A172 (cell line): ENCODE data around the gene LRRC4C. TPM values are rescaled to one million over a fixed set of nuclear protein-coding genes. Genes with fewer than 3 reads are reported as not detected.

Experiments used
- DNase-seq: peaks from one replicate; pipeline ENCODE4 v3.0.0-alpha.2; 2015; ENCODE audit warnings: low spot score
- total RNA-seq: library from RNA; depleted of rRNA; stranded (reverse); fragments of >200 nt; shearing (Covaris generic); gene quantifications from 2 replicates; pipeline ENCODE4 v1.2.3, GENCODE V29; 2014

The LRRC4C gene
- total RNA-seq, 1 experiment from 2014 or later, result not detected

DNA sequence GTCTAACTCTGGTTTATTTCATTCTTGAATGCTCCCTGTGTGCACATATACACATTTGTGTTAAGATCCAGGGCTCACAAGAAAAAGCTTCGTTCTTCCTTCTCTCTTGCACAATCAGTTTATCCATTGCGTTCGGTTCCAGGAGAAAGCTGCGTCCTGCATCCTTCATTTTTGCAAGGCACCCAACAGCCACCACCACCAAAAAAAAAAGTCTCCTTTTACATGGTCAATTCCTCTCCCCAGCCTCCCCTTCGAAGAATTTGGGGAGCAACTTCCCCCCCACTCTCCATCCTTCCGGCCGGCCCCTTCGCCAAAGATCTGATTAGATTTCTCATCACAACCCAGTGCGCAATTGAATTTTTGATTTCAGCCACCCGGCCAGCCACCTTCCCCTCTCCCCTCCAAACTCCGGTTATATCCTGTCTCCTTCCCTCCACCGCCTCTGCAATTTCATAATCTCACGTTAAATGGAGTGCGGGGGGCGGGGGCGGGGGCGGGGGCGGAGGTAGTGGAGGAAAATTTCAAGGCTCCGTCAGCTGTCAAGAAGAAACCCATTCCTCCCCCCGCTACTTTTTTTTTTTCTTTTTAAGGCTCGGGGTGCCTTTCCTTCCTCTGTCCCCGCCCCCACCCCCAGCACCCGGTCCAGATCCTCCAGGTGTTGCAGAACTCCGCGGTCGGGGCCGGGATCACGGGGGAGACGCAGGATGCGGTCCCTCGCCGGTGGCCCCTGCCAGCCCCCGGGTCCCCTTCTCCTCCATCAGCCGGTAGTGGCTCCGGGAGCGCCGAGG lies 1166.5 kb downstream of the LRRC4C start:
- DNase-seq, result no peak

DNA sequence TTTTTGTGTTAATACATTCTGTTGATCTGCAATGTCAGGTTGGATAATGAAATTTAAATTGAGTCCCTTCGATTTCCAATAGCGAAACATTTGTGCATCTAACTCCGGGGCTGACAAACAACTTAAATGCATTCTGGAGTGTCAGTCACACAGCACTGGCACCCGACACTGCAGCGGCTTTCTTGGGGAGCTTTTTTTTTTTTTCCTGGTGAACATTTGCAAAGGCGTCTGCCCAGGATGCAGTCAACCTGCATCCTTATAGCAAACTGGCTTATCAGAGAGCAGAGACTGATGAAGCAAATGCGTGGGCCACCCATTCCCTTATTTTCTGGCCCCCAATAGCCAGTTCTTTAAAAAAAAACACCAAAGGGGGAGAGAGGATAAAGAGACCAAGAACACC lies 1167.7 kb downstream of the LRRC4C start:
- DNase-seq, result no peak

- DNase-seq, result no peak
These were observed 1168.1 kb downstream of the LRRC4C start for GRCh38 chr11:40291329-40291728.

GRCh38 chr11:40290171-40290631 lies 1169.3 kb downstream of the LRRC4C start:
- DNase-seq, result no peak

GRCh38 chr11:40289370-40289769 lies 1170.1 kb downstream of the LRRC4C start:
- no peak for DNase-seq

DNA sequence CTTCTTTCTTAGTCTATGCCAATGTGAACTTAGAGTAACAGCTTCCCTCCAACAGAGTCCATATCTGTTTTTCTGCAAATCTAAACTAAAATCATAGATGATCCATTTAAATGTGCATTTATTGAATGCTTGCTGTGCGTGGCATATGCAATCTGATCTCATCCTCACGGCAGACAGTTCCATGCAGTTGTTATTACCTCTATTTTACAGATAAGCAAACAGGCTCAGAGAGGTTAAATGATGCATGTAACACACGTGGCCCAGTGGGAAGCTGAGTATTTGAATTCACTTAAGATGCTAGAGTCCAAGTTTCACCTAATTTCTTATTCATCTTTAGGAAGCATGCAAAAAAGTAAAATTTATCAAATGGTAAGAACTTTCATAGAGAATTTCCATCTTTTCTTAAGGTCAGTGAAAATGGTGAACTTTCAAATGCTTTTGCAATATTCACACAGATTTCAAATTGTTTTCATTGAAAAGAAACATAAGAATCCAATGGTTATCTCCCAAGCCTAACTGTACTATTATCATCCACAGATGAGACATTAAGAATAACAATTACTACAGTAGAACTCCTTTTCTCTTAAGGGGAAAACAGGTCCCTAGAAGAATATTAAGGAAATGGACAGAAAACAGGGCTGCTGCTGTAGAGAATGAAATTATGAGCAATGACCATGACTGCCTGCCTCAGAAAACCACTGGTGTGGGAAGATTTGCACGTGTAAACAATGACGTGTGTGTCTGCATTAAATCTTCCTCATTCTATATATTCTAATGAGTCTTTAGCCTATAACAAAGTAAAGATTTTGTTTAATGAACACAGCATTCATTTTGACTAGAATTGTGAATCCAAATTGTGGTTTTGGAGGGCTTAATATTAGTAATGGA lies 1171.3 kb downstream of the LRRC4C start:
- no peak for DNase-seq

DNA sequence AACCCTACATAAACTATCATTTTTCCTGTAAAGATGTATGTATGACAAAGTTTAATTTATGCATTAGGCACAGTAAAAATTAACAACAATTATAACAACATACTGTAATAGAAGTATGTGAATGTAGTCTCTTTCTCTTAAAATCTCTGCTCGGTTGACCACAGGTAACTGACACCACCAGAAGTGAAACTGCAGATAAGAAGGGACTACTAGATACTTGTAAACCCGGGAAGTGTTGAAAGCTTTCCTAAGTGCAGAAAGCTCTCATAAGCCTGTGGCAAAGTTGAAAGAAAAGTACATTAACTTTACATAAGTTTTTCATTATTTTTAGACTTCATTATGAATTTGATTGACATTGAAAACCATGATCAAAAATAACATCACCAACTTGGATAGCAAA lies 1173.3 kb downstream of the LRRC4C start:
- DNase-seq, result no peak

DNA sequence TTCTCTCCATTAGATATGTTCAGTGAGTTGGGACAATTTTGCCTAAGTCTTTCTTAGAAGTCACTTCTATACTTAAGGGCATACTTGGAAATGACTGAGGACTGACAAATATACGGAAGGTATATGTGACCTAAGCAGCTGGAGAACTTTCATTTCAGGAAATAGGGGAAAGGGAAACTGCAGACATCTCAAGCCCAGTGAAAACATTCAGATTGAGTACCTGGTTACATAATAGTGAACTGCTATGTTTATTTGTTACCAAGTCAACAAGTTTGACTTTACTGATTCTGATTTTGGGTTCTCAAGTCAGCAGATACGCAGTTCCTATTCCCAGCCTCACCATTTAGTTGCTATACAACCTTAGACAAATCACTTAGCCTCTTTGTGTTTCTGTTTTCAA lies 1173.9 kb downstream of the LRRC4C start:
- DNase-seq, result no peak

- no peak for DNase-seq
These were observed 1178.3 kb downstream of the LRRC4C start for GRCh38 chr11:40281052-40281580.

- no peak for DNase-seq
These were observed 1179.0 kb downstream of the LRRC4C start for GRCh38 chr11:40280159-40281051.

GRCh38 chr11:40276960-40277359 lies 1182.5 kb downstream of the LRRC4C start:
- no peak for DNase-seq

DNA sequence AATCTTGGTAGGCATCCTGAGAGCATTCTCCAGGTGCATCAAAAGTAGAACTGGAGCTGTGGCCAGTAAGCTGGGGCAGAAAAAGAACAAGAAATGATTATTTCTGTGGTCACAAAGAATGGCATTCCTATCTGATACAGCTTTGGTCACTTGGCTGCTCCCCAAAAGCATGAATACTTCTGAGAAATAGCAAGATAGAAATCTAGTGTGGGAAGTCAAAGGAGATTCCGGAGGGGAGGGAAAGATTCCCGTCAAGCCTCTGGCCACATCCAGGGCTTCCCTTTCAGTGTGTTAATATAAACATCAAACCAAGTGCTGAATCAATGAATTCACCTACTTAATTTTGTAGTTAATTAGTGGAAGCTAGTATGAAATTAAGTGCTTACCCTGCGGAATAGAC lies 1185.4 kb downstream of the LRRC4C start:
- DNase-seq, result peak; percentile 49

DNA sequence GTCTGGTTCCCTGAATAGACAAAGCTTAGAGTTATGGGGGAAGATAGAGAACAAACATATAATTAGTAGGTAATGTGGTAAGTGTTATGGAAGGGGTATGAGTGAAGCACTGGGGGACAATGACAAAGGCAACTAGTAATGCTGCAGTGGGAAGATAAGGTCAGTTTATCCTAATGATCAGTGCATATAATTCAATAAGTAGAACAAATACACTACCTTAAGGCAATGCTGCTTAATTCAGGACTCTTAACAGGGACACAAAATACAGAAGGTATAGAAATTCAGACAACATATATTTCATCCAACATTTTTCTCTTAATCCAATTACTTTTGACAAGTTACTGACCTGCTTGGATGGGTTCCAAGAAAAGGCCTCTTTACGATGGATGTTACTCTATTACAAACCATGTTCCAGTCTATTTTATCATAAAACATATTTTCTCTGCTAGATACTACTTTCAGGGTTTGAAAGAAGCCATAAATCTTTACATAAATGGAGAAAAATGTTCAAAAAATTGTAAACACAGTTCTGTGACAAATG lies 1186.2 kb downstream of the LRRC4C start:
- DNase-seq, result no peak

DNA sequence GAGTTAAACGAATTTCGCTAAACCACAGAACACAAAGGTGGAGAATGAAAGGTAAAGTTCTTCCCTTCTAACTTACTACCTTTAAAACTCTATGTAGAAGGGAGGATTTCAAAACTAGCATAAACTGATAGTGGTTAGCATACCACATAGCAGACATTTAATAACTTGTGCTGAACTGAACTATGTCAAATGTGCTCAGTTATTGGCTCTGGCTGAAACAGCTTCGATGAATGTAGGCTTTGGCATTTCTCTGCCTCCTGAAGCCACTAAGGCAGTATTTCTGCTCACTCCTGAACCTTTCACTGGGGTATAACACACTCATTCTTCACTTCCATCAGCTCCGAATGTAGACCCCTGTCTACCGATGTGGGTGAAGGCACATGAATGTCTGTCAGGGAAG lies 1188.1 kb downstream of the LRRC4C start:
- DNase-seq, result no peak

DNA sequence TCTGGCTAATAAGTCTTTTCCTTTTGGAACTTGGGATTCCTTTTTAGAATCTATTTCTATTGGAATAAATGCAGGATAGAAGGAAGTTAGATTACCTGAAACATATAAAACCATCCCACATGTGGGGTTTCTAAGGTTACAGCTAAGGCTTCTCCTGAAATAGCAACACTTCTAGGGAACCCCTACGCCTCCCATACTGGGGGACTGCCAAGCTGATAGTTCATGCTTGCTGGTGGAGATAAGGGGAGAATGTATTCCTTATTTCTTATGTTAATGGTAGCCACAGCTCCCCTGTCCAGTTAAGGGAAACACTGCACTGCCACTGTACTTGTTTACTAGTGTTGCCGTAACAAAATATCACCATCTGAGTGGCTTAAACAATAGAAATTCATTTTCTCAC lies 1189.6 kb downstream of the LRRC4C start:
- DNase-seq, result no peak

DNA sequence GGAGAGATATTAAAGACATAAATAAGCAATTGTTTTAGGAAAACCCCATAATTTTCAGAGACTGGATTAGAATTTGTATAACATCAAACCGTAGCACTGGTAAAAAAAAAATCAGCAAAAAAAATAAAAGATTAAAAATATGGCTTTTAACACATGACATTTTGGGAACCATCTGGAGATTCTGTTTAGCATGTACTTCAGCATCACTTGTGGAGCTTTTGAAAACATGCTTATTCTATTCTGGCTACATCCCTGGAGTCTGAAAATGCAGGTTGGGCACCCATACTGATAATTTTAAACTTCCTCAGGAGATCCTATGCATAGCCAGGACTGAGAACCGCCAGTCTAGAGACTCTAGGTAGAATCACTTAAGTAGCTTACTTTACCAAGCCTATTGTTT lies 1190.9 kb downstream of the LRRC4C start:
- no peak for DNase-seq

DNA sequence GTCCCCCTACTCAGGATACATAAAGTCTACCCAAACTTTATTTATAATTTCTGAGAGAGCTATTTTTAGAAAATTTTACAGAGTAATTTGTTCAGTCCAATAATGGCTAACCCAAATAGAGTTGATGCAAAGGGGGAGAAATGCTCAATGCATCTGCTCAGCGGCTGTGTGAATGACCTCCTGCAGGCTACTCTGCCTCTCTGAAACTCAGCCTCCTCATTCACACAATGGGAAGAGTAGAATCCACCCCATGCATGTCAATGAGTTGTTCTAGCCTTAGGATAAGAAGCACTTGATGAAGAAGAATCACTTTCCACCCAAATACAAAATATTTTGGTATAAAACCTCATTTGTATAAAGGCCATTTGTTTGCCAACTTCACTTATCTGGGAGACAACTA lies 1204.0 kb downstream of the LRRC4C start:
- DNase-seq, result no peak

- DNase-seq, result no peak
These were observed 1206.3 kb downstream of the LRRC4C start for GRCh38 chr11:40253166-40253565.

DNA sequence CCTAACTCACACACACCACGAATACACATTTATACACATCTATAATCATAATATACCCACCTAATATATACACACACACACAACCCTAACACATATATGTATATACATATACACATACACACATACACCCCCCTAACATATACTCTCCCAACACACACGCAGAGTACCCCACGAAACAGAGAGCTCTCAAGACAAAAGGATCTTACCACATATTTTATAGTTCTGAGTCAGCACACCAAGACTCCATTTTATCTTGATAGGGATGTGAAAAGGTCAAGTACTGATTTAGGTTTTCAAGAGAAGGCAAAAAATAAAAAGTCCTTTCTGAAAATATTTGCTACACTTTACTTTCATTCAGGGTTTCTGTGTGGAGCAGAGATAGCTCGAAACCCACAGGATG lies 1207.2 kb downstream of the LRRC4C start:
- no peak for DNase-seq

GRCh38 chr11:40246983-40247382 lies 1212.5 kb downstream of the LRRC4C start:
- DNase-seq, result no peak

- DNase-seq, result no peak
These were observed 1217.9 kb downstream of the LRRC4C start for GRCh38 chr11:40241524-40242051.
